K562 (cell line): ENCODE results near the gene LRP1-AS.

Experiments
- CBX8 ChIP-seq: fragments of 200-600 bp; sonication (generic); IDR thresholded peaks from 2 replicates; pipeline ENCODE4 v1.6.1; 2012; ENCODE audit warnings: borderline replicate concordance, mixed run types, low read depth, mild to moderate bottlenecking, moderate library complexity, mixed read lengths, low read length, control low read depth, inconsistent platforms; ENCODE audit not compliant: poor library complexity, severe bottlenecking; ENCODE audit errors: extremely low read depth
- FOS ChIP-seq: IDR thresholded peaks from 3 replicates; pipeline ENCODE4 v1.6.1; 2011; ENCODE audit not compliant: insufficient read length; ENCODE audit errors: extremely low read depth
- SMARCE1 ChIP-seq: fragments of 450-650 bp; IDR thresholded peaks from 2 replicates; pipeline ENCODE4 v1.7.1; 2016; ENCODE audit warnings: mild to moderate bottlenecking

DNA sequence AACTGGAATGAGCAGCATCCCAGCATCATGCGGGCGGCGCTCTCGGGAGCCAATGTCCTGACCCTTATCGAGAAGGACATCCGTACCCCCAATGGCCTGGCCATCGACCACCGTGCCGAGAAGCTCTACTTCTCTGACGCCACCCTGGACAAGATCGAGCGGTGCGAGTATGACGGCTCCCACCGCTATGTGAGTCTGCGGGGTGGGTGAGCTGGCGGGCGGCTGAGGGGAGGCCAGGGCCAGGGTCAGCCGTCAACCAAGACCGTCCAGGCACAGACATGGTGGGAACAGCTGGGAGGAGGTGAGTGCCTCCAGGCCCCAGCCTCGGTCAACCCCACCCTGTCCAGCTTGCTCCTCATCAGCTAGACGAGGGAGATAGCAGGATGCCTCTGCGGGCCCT lies 43.4 kb upstream of the LRP1-AS start:
- TF ChIP-seq SMARCE1 (no peak), CBX8 (no peak), FOS (no peak)
